ENCODE results near the gene OSBPL10. TPM values are rescaled to one million over a fixed set of nuclear protein-coding genes. Genes with fewer than 3 reads are reported as not detected.

The OSBPL10 gene
- total and polyA plus RNA-seq, 2 of the 8 experiments (the other 6 are each of a cell fraction or from before 2014, with no cell fraction given), result 26.2 to 86.7 TPM

GRCh38 chr3:31762097-31762764 lies 218.8 kb downstream of the OSBPL10 start:
- Histone ChIP-seq H3K4ac (replicated peaks; ENCODE audit: insufficient read length, low read depth, low read length) (no peak overlapping the region), H3K18ac (ENCODE audit: extremely low read depth, low read length) (no peak overlapping the region), H3K4me2 (ENCODE audit: insufficient read depth in 1 of 2, low read depth in 2 of 2, low read length in 2 of 2) (no peak overlapping the region), H2BK5ac (ENCODE audit: low read depth, low read length) (no peak overlapping the region), H3K79me1 (ENCODE audit: low read depth, low read length) (no peaks in the 10 kb centered on the region), H2BK120ac (replicated peaks; ENCODE audit: low read depth, low read length) (no peak overlapping the region), H3K27ac (ENCODE audit: low read depth, low read length) (no peak overlapping the region), H3K79me2 (ENCODE audit: control insufficient read depth in 1 of 2, insufficient read depth in 2 of 2, low read length in 2 of 2) (peaks cover 0 to 9% of the 10 kb centered on the region in 2 experiments; a peak in 2 of 4 replicates), H3K14ac (ENCODE audit: insufficient read length) (no peak overlapping the region), H4K8ac (ENCODE audit: extremely low read depth, insufficient read depth, low read length) (no peak overlapping the region), H3K9me3 (ENCODE audit: insufficient read depth in 2 of 2, low read depth in 1 of 2, low read length in 1 of 2) (no peaks in the 10 kb centered on the region; a peak in 1 of 4 replicates), H2AK5ac (ENCODE audit: low read depth, low read length) (no peak overlapping the region), H3K27me3 (replicated peaks in 1 of 4; ENCODE audit: control insufficient read depth in 3 of 4, extremely low read depth in 1 of 4, insufficient read depth in 3 of 4, low read length in 3 of 4) (no peaks in the 10 kb centered on the region), H2BK20ac (ENCODE audit: low read length) (no peak overlapping the region), H3K56ac (replicated peaks; ENCODE audit: insufficient read length, low read depth, low read length) (no peak overlapping the region), H3K23me2 (ENCODE audit: low read depth, low read length) (no peaks in the 10 kb centered on the region), H4K91ac (replicated peaks; ENCODE audit: insufficient read length, low read length) (no peak overlapping the region), H2BK12ac (ENCODE audit: low read depth, low read length) (no peak overlapping the region), H4K20me1 (replicated peaks in 1 of 2; ENCODE audit: control insufficient read depth in 1 of 2, insufficient read depth in 2 of 2, low read length in 2 of 2) (no peaks in the 10 kb centered on the region), H3K4me1 (replicated peaks in 1 of 4; ENCODE audit: control insufficient read depth in 3 of 4, insufficient read depth in 4 of 4, low read length in 3 of 4) (0 out of 7 replicates have a peak, but pooled peaks cover 0 to 2% (median 0%) of the 10 kb centered on the region in 4 experiments), H2BK15ac (ENCODE audit: low read length) (no peak overlapping the region), H3K36me3 (ENCODE audit: control insufficient read depth in 2 of 4, insufficient read depth in 4 of 4, low read length in 3 of 4) (peaks cover 0 to 2% (median 0%) of the 10 kb centered on the region in 4 experiments; a peak in 3 of 8 replicates), H3K4me3 (ENCODE audit: extremely low read depth in 1 of 4, insufficient read depth in 2 of 4, low read depth in 3 of 4, low read length in 4 of 4) (no peak overlapping the region), H3K23ac (ENCODE audit: insufficient read length) (no peak overlapping the region), H4K5ac (ENCODE audit: insufficient read length, low read depth, low read length) (no peak overlapping the region), H3K9ac (replicated peaks in 1 of 4; ENCODE audit: extremely low read depth in 1 of 4, low read depth in 3 of 4, low read length in 3 of 4) (no peak overlapping the region), H2AFZ (ENCODE audit: low read length) (no peak overlapping the region)
- CTCF ChIA-PET (ENCODE audit: partially characterized antibody), result interaction anchor here (0.6 to 0.7 kb wide), 3 partner anchors 10 to 171 kb away, joined by 3 to 4 read pairs (median 3); no protein-coding TSS in a partner anchor
- TF ChIP-seq MAFK (IDR thresholded peaks at IDR 0.05; ENCODE audit: low read depth, low read length), result no peak
- POLR2A ChIA-PET (ENCODE audit: partially characterized antibody), result no interaction called here
- peak in 1 of 2 experiments; percentile 24 for DNase-seq (ENCODE audit: low read depth in 1 of 2, low spot score in 2 of 2)
- FAIRE-seq, result no peak
- WGBS, 2 experiments (ENCODE audit: extremely low coverage in 1 of 2, insufficient coverage in 1 of 2, insufficient read length in 1 of 2, insufficient replicate concordance in 2 of 2, low coverage in 1 of 2, low lambda C conversion rate in 2 of 2, missing lambda C conversion rate in 1 of 2), result 91% methylated on average over 5 of the region's 5 CpGs; no CpG with 5 or more reads in 1 of the 2 experiments
